ENCODE data around the gene ARL6IP5.

DNA sequence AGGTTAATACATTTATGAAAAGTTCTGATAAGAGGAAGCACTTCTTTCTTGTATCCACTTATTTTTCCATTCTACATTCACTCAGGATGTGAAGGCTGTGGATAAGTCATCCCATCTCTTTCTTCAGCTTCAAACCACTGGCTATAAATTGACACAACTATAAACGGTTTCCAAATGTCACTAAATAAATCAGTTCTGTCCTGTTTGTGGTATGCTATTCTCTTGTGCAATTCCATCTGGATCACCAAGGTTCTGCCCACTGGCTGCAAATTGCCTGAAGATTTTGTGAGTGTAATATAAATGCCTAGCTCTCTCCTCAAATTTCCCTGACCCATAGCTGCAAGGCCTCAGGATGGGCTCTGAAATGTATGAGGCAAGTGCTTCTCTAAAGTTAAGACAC lies 44.8 kb downstream of the ARL6IP5 start:
- TF ChIP-seq, protein P1, sequence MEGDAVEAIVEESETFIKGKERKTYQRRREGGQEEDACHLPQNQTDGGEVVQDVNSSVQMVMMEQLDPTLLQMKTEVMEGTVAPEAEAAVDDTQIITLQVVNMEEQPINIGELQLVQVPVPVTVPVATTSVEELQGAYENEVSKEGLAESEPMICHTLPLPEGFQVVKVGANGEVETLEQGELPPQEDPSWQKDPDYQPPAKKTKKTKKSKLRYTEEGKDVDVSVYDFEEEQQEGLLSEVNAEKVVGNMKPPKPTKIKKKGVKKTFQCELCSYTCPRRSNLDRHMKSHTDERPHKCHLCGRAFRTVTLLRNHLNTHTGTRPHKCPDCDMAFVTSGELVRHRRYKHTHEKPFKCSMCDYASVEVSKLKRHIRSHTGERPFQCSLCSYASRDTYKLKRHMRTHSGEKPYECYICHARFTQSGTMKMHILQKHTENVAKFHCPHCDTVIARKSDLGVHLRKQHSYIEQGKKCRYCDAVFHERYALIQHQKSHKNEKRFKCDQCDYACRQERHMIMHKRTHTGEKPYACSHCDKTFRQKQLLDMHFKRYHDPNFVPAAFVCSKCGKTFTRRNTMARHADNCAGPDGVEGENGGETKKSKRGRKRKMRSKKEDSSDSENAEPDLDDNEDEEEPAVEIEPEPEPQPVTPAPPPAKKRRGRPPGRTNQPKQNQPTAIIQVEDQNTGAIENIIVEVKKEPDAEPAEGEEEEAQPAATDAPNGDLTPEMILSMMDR (conservative IDR thresholded peaks at IDR 0.05 in 1 of 2, IDR thresholded peaks at IDR 0.05 in 1 of 2; ENCODE audit: extremely low read depth in 1 of 2, insufficient read depth in 1 of 2, low read depth in 1 of 2, low read length in 2 of 2) = no peak
- TF ChIP-seq EZH2 (IDR thresholded peaks at IDR 0.05; ENCODE audit: borderline replicate concordance, low read length) = no peak
